Activated T-cell treated with anti-CD3 and anti-CD28 coated beads for 4 hours (primary cell): Measurements from ENCODE around the gene CLCA2.
A peak's percentile ranks its signal among the peaks of the same experiment; 100 is the strongest.

Source experiments
- DNase-seq: peaks from one replicate; pipeline ENCODE4 v3.0.0-alpha.2; 2020

CLCA2 gene, protein sequence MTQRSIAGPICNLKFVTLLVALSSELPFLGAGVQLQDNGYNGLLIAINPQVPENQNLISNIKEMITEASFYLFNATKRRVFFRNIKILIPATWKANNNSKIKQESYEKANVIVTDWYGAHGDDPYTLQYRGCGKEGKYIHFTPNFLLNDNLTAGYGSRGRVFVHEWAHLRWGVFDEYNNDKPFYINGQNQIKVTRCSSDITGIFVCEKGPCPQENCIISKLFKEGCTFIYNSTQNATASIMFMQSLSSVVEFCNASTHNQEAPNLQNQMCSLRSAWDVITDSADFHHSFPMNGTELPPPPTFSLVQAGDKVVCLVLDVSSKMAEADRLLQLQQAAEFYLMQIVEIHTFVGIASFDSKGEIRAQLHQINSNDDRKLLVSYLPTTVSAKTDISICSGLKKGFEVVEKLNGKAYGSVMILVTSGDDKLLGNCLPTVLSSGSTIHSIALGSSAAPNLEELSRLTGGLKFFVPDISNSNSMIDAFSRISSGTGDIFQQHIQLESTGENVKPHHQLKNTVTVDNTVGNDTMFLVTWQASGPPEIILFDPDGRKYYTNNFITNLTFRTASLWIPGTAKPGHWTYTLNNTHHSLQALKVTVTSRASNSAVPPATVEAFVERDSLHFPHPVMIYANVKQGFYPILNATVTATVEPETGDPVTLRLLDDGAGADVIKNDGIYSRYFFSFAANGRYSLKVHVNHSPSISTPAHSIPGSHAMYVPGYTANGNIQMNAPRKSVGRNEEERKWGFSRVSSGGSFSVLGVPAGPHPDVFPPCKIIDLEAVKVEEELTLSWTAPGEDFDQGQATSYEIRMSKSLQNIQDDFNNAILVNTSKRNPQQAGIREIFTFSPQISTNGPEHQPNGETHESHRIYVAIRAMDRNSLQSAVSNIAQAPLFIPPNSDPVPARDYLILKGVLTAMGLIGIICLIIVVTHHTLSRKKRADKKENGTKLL

DNA sequence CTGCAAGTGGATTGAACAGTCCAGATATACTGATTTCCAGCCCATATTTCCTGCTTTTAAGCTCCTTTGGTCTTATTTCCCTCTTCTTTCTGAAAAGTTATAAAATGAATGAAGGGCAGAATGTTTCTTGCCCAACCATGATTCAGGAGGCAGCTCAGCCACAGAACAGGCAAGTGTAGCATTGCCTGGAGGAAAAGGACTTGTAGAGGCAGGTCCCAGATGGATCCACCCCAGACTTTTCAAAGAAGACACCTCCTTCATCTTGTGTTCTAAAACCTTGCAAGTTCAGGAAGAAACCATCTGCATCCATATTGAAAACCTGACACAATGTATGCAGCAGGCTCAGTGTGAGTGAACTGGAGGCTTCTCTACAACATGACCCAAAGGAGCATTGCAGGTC is at the start of gene CLCA2:
TSS of gene CLCA2 (plus strand) at position 299 of the 400 bp plus-strand sequence. CDS start at position 376, 77 bp downstream.
- DNase-seq = no peak

DNA sequence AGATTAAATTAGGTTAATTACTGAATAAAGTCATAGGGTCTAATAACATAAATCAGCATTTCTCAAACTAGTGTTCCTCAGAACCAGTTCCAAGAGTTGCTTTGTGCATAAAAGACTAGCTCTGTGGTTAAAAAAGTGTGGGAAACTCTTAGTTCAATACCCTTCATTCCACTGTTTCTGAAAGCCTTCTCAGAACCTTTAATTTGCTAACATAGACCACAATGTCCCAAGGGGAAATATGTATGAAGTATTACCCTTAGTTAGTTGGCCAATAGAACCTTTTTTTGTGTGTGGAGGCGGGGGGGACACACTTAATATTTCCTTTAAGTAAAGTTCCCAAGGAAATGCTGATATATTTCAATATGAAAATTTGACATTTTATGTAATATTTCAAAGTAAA is 48.3 kb upstream of the CLCA2 start:
- no peak for DNase-seq

DNA sequence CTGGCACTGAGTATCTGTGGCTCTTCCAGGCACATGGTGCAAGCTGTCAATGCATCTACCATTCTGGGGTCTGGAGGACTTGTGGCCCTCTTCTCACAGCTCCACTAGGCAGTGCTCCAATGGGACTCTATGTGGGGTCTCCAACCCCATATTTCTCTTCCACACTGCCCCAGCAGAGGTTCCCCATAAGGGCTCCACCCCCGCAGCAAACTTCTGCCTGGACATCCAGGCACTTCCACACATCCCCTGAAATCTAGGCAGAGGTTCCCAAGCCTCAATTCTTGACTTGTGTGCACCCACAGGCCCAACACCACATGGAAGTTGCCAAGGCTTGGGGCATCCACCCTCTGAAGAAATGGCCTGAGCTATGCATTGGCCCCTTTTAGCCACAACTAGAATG is 46.6 kb upstream of the CLCA2 start:
- DNase-seq = no peak

DNA sequence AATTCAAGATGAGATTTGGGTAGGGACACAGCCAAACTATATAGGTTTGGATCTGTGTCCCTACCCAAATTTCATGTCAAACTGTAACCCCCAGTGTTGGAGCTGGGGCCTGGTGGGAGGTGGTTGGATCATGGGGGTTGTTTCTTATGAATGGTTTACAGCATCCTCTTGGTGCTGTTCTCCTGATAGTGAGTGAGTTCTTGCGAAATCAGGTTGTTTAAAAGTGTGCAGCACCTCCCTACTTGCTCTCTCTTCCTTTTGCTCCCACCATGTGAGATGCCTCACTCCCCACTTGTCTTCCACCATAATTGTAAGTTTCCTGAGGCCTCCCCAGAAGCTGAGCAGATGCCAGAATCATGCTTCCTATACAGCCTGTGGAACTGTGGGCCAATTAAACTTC is 45.2 kb upstream of the CLCA2 start:
- no peak for DNase-seq

DNA sequence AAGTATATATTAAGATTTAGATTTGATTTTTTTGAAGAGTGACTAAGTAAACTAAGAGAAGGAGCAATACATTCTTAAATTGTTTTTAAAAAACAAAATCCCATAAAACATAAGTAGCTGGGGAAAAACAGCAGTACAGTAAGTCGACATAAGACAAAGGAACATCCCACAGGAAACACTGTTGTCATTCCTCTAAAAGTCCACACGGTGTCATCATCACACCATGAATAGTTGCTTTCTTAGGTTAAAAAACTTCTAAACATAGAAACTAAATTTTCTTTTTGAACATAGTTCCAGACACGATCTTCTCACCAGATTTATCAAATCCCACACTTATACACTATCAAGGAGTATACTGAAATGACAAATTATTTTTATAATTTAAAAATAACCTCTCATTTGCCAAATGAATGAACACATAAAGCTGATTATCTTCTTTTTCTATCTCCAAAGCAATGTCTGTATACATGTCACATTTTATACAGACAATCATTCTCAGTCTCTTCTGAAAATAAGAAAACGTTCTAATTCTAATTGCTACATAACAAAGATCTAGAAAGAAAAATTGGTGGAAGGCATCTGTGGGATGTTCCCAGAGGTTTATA is 43.6 kb upstream of the CLCA2 start:
- DNase-seq = no peak

DNA sequence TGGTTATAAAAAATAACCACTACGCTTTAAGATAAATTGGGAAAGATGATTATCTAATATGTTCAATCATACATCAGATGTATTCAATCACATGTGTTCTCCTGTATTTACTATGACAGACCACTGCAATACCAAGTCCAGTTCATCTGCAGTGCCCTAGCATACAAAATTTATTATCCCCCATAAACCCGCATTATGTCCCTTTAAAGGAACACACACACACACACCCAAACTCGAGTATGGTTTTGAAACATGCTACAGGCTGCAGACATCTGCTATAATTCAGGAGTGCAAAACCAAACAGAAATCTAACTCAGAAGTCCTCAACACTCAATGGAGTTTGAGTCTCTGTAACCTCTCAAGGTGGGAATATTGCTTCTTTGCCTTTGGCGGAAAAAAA is 42.7 kb upstream of the CLCA2 start:
- DNase-seq = no peak

DNA sequence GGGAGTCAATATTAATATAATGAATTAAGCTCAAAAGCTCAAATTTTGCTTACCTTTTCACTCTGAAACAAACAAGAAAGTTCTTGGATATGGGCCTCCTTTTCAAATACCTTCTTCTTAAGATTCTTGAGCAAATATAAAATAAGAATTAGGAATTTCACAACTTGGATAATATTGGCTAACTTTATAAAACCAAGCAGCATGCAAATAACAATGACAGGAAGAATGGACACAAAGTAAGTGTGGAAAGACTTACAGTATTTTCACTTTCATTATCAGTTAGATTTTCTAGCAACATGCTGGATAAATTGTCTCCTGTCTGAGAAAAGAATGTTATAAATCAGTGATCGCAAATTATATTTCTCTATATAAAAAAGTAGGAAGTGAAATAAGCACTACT is 41.1 kb upstream of the CLCA2 start:
- no peak for DNase-seq

DNA sequence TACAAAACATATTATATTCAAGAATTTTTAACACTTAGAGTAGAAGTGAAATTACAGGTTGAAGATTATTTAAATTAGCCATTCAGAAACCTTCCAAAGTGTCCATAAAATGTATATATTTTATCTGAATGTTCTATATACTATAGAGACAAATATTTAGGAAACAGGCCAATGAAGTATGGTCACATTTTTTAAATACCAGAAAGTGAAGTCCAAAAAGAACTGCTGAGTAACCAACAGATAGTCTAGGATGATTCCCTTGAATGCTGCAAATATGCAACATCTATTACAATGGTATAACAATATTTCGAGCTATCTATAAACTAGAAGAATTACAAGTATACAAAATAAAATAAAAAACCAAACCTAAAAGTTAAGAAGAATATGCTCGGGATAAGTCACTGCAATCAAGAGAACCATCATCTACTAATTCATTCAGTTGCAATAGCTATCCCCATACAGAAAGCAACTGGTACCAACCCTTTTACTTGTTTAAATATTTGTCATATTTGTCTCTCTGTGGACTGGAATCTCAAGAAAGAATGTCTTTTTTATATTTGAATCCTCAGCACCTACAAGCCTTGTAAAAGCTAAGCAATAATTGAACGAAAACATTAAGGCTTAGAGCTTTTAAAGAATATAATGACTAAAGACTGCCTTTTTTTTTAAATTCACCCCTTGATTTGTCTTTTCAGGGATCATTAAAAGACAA is 35.9 kb upstream of the CLCA2 start:
- DNase-seq = no peak

DNA sequence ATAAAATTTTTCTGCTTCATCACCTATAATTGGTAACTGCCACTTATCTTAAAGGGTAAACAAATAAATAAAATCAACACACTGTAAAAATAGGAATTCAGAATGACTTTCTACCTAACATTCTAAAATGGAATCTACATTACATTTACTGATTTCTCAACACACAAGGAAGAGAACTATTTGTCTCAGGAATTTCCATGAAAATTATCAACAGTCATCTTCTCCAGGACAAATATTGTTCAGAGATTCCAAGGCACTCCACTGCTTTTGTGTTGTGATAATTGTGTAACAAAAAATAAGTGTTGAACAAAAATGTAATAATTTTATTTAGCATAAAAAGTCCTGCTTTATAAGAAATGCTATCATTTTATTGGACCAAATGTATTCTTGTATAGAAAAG is 35.2 kb upstream of the CLCA2 start:
- no peak for DNase-seq

DNA sequence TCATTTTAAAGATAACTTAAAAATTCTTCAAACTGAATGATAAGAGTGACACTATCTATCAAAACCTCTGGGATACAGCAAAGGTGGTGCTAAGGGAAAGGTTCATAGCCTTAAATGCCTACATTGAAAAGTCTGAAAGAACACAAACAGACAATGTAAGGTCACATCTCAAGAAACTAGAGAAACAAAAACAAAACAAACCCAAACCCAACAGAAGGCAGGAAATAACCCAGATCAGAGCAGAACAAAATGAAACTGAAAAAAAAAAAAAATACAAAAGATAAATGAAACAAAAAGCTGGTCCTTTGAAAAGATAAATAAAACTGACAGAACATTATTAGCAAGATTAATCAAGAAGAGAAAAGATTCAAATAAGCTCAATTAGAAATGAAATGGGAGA is 34.7 kb upstream of the CLCA2 start:
- no peak for DNase-seq

DNA sequence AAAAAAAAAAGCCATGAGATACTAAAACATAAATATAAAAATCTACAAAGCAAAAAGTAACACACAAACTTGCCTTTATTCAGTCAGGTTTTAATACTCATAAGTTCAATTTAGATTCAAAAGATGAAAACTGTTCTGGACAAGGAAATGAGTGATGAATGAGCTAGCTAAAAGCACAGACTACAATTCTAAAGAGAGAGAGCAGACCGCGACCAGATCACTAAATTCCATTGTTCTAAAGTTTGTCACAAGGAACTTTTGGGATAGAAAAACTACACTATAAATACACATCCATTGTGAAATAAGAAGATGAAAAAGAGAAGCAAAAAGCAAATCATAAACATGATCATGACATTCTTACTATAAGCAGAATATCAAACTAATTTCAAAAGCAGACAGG is 29.6 kb upstream of the CLCA2 start:
- DNase-seq = no peak

DNA sequence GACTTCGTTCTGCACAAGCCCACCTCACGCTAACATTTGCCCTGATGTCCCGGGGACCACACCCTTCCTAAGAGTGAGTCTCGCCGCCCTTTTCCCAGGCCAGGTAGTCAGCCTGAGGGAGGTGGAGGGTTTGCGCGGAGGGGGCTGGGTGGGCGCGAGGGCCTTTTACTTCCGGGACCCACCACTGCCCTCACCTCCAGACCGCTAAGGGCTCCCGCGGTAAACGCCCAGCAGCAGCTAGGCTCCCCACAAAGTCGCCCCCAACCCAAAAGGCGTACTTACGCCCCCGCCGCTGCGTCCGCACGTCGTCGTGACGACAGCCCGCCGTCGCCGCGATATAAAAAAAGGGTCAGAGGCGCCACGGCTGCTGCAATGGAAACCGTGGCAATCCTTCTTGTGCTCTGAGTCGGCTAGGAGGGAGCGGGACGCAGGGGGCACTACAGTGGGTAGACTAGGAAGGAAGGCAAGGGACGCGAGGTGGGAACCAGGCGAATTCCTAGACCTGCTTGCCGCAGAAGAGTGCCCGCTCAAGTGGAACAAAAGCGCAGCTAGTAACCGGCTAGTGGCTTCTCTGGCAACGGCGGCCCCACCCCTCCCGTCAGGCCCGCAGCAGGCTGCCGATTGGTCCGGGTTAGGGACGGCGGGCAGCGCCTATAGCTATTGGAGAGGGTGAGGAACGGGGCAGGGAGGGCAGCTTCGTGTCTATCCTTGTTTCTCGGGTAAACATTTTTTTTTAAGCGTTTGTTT is 28.0 kb upstream of the CLCA2 start, which contains the start of gene ODF2L:
TSS of gene ODF2L (minus strand) at position 573 of the 747 bp plus-strand sequence. CDS start 9,296 bp downstream, outside the sequence.
- DNase-seq = peak; percentile 79

DNA sequence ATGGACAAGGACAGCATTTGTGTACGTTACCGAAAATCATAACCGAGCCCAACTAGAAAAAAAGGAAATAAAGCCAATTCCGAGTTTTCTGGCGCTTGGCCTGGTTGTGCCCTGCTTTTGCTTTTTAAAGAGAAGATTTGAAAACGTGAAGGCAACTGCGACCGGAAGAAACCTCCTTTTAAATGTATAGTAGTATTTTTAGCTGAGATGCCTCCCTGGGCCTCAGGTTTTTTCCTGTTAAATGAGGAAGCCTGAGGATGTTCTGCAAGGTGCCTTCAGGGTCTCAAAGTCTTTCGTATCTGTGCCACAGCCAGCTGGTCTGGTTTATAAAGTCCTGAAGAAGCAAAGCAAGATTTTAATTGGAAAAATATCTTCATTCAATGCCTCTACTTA is 27.5 kb upstream of the CLCA2 start:
- no peak for DNase-seq

DNA sequence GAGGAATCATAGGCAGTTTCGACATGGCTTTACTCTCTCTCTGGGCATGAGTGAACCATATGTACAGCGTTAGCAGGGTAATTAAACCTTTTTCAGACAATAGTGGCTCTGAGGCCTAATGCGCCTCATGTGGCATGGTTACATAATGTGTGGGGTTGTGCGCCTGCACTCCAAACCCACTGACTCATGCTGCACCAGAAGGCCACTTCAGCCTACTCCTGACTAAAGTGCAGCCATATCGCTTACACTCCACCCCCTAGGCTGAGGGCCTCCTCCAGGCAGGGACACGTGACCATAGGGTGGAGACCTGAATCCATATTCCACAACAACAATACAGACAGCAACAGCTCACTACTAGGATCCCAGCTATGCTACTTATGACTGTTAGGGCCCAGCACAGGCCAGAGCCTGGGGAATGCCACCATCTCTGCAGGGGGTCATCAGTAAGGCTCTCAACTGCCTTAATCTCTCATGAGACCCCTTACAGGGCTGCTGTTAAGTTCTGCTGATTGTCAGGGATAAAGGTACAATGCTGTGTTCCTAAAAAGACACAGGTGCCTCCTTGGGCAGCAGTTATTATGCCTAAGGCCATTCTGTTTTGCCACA is 14.5 kb upstream of the CLCA2 start:
- no peak for DNase-seq

DNA sequence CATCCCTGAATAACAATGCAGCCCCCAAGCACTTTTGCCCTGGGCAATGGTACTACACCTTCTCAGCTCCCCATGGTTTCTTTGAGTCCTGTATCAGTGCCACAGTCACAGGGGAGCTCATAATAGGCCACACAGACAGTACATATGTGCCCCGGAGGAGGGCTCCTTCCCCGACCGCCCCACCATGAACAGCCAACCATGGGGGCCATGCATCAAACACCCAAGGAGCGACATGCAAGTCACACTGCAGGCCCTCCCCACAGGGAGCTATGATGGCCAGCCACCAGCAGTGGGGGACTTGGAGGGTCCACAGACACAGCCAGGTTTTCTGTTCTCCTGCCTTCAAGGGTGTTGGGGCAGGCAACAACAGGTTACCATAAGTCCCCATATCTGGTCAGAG is 13.1 kb upstream of the CLCA2 start:
- no peak for DNase-seq

DNA sequence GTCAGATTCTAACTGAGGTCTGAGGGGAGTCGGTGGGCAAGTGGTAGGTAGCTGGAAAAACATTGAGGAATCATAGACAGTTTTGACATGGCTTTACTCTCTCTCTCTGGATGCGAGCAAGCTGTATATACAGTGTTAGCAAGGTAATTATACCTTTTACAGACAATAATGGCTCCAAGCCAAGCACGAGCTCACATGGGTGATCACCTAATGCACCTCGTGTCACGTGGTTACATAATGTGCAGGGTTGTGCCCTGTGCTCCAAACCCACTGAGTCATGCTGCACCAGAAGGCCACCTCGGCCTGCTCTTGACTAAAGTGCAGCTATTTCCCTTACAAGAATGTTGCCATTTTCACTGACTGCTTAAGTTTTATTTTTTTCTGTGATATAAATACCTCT is 7.6 kb upstream of the CLCA2 start:
- no peak for DNase-seq

DNA sequence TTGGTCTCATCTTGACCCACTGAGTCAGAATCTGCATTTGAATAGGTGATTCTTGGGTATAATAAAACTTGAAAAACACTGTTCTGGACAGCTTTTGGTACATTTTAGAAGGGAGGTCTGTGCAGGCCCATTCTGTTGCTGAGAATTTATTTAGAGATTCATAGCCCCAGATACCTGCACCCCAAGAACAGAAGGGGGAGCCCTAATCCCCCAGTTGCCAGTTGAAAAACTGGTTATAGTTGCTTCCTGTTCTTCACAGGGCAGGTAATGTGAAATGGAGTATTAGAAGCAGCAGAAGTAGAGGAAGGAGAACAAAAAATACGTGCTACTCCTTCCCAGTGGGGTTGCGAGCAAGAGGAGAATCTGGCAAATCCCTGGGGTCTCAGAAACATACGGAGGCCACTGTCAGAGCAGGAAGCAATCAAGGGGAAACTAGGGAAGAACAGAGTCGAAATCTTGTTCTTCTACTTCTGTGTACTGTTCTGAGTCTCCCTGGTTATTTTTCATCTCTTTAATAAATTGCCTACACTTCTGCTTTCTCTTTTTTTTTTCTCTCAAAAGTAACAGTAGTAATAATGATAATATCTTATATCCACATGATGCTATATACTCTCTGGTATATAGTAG is 4.6 kb upstream of the CLCA2 start:
- peak; percentile 14 for DNase-seq

DNA sequence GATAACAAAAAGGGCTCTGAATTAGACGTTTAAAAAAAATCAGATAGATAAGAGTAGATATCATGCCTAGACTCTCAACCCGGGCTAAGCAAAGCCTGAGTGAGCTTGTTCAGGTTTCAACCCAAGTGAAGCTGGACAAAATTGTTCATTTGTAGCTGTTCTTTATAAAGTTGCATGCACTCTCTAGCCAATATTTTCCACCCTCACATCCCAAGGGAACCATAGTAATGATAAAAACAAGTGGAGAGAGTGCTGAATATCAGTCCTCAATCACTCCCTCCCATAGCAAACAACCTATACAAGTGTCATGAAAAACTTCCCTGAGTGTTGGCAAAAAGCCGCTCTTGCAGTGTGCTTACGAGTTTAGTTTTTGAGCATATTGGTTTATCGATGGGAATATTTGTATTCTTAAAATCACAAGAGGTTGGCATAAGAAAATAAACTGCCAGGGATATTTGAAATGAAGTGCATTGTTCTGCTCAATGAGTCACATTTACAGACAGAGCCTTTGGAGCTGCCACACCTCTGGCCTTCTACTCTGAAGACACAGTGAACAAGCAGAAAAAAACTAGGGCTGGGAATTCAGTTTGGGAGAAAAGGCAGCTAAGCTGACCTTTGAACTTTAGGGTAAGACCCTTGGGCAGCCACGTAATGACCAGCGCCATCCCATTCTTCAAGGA is 2.2 kb upstream of the CLCA2 start:
- DNase-seq = no peak

DNA sequence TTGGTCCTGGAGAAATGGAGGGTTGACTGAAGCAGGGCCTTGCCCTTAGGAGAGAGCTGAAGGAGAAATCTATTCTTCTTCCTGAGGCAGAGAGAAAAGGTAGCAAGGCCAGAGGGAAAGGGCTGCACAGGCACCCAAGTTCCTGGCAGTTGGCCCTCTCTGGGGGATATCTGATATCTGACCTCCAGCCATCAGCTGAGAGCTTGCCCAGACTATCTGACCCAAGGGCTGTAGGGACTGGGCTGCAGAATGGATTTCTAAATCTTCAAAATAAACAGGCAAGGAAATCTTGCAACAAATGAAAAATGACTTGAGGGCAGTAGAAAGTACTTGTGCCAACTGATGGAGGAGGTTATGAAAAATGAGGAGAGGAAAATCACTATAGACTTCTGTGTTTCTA is 498 bp upstream of the CLCA2 start:
- DNase-seq = no peak

DNA sequence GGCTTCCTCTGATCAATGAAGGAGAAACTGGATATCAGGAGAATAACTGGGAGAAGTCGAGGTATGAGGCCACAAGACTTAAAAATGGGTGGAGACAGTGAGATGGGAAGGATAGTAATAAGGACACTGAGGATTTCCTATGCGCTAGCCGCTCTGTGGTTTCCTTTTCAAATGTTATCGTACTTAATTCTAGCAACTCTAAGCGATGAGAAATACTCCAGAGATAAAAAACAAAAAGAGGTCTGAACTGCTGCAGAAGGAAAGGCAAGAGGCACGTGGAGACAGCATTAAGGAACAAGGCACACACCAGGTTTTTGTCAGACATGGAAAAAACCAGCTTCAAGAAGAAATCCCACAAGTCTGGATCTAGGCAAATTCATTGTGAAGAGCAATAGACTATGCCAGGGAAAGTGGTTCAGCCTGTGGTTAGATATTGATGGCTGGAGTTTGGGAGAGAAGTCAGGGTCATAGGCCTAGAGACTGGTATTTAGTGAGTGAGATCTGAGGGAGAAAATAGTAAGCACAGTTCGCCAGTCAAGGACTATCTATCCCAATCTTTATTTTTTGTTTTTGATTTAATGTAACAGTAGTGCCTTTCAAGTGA is 5.3 kb downstream of the CLCA2 start:
- no peak for DNase-seq
